M059J (cell line): ENCODE results near the gene CYTH1. TPM values are rescaled to one million over a fixed set of nuclear protein-coding genes. Genes with fewer than 3 reads are reported as not detected.

Source experiments
- DNase-seq: peaks from one replicate; pipeline ENCODE4 v3.0.0-alpha.2; 2012; ENCODE audit warnings: low read depth
- total RNA-seq: library from RNA; depleted of rRNA; stranded (reverse); fragments of >200 nt; shearing (Covaris generic); gene quantifications from 2 replicates; pipeline ENCODE4 v1.2.3, GENCODE V29; 2014; rRNA removed

CYTH1 gene, protein sequence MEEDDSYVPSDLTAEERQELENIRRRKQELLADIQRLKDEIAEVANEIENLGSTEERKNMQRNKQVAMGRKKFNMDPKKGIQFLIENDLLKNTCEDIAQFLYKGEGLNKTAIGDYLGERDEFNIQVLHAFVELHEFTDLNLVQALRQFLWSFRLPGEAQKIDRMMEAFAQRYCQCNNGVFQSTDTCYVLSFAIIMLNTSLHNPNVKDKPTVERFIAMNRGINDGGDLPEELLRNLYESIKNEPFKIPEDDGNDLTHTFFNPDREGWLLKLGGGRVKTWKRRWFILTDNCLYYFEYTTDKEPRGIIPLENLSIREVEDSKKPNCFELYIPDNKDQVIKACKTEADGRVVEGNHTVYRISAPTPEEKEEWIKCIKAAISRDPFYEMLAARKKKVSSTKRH
- total RNA-seq: 5.9 and 13.8 TPM in 2 replicates

DNA sequence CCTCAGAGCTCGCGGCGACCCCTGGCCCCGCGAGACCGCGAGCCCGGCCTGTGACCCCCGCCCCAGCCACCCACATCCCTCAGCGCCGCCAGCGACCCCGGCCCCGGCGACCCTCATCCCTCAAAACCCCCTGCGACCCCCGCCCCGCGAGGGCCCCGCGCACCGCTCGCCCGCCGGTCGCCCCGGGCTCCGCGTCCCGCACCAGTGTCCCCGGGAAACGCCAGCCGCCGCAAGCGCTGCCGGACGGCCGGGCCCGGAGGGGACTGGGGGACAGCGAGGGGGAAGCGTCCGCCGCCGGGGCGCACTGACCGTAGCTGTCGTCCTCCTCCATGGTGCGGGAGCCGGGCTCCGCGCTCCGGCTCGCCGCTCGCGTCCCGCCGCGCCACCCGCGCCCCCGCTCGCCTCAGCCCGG lies at the start of gene CYTH1:
Gene CYTH1 (minus strand): TSS at position 381 of the 412 bp plus-strand sequence. CDS start 50 bp downstream, at position 331.
- DNase-seq: no peak

GRCh38 chr17:78829477-78829876 lies 47.4 kb upstream of the CYTH1 start:
- DNase-seq: no peak

GRCh38 chr17:78828470-78829185 lies 46.6 kb upstream of the CYTH1 start:
- DNase-seq: peak; percentile 47

- DNase-seq: no peak
Measured at GRCh38 chr17:78826836-78827509, 44.9 kb upstream of the CYTH1 start.

DNA sequence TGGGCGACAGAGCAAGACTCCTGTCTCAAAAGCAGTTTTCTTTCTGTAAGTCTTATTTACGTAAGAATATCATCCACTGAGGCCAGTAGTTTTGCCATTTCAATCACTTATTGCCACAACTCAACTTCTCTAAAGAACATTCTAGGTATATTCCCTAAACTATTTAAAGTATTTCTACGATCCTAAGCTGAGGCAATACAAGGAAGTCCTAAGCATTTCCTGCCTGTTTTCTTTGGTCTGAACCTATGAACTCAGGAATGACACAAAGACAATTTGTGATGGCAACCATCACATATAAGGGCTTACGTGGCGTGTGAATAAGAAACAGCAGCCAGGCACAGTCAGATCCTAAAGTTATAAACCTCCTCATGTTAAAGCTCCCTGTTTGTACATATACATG lies 44.3 kb upstream of the CYTH1 start:
- DNase-seq: no peak

DNA sequence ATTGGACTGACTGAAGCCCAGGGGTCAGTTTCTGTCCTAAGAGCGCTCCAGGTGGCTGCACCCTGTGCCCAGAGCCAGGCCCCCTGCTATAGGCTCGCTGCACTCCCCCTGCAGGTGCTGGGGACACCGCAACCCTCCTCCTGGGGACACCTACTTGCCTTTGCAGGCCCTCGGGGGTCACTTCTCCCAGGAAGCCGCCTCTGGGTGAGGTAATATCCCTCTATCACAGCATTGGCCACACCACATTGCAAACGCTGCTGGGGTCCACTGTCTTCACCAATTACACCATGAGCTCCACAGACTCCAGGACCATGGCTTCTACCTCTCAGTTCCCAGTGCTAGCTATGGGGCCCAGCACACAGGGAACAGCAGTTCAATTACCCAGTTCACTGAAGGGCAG lies 43.6 kb upstream of the CYTH1 start:
- no peak for DNase-seq

DNA sequence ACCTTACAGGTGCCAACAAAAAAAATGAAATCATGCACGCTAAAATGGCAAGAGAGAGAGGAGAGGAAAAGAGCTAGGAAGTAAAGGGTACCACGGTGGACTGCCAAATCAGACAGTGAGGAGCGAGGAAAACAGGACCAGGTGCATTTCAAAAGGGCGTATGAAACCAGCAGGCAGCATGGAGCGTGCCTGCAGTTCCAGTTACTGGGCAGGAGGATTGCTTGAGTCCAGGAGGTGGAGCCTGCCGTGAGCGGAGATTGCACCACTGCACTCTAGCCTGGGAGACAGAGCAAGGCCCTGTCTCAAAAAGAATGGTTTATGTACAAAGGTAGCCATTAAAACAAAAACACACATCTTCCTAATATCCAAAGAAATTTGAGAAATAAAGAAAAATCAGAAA lies 42.2 kb upstream of the CYTH1 start:
- no peak for DNase-seq

- no peak for DNase-seq
Measured at GRCh38 chr17:78823282-78824046, 41.4 kb upstream of the CYTH1 start.

- peak; percentile 44 for DNase-seq
Measured at GRCh38 chr17:78822552-78822951, 40.5 kb upstream of the CYTH1 start.

GRCh38 chr17:78821961-78822360 lies 39.9 kb upstream of the CYTH1 start:
- DNase-seq: no peak

GRCh38 chr17:78820841-78821240 lies 38.8 kb upstream of the CYTH1 start:
- no peak for DNase-seq

DNA sequence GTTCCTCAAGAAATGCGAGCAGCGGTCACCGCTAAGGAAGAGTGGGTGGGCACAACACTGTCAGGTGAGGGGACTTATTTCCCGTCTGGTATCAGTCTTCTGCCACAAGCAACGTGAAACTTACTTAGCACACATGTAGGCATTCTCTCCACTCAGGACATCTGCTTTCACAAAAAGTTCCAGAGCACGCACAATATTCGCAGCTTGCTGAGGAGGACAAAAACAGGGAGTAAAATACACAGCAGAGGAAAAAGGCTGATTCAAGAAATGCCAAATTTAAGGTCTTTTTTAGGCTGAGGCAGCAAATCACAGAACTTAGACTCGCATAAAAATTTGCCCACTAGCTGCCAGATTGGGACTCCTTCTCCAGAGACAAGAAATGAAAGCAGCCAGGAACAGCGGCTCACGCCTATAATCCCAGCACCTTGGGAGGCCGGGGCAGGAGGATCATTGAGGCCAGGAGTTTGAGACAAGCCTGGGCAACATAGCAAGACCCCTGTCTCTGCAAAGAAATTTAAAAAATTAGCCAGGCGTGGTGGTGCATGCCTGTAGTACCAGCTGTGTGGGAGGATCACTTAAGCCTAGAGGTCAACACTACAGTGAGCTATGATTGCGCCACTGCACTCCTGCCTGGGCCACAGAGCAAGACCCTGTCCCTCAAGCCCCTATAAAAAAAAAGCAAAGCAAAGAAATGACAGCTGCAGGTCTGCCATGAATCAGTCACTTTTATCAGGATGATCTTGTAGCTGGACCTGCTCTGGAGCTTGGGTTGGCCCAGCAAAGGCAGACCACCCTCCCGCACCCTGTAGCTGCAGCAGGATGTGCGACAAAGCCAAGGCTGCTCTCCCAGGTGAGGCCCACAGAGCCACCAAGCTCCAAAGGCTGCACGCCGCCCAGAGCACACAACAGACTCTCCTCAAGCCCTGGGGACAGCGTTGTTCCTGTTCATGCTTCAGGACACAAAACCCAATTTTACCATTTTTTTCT lies 38.0 kb upstream of the CYTH1 start:
- DNase-seq: no peak

GRCh38 chr17:78819402-78819801 lies 37.3 kb upstream of the CYTH1 start:
- DNase-seq: no peak

DNA sequence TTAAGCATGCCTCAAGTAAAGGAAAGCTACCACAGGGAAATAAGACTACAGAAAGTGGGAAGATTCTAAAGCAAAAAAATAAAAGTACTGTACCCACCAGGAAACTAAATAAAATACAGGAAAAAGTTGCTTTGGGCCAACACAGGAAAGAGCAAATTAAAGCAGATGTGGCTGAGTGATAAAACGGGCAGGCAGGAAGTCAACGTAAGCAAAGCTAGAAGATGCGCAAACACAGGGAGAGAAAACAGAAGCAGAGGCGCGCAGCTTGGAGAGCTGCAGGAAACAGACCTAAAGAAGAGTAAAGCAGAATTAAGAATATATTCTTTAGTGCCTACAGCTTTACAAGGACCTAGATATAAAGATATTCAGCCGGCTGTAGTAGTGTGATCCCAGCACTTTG lies 36.9 kb upstream of the CYTH1 start:
- DNase-seq: no peak

DNA sequence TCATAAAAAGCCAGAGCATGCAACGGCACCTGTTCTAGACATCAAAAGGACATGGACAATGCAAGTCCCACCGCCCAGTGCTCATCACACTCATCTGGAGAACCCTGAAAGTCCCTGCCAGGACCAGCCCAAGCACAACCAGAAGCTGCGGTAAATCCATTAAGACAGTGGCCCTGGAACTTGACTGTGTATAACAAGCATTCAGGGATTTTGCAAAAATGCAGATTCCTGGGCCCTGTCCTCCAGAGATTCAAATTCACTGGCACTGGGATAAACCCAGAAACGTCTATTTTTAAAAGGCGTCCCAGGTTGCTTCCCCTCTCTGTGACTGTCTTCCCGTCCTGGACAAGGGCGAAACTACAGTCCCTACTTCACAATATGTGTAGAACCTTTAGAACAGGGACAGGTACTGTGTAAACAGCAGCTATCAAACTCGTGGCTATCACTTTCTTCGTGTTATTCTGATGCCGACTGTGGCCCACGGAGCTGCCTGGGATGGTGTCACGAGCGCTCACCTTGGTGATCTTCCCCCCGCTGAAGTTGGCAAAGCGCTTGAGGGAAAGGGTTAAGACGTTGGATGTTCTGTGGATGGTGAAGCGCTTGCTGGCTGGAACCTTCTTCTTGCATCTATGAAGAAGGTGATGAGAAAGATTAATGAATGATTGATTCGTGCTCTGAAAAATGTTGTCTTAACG lies 36.2 kb upstream of the CYTH1 start:
- no peak for DNase-seq

DNA sequence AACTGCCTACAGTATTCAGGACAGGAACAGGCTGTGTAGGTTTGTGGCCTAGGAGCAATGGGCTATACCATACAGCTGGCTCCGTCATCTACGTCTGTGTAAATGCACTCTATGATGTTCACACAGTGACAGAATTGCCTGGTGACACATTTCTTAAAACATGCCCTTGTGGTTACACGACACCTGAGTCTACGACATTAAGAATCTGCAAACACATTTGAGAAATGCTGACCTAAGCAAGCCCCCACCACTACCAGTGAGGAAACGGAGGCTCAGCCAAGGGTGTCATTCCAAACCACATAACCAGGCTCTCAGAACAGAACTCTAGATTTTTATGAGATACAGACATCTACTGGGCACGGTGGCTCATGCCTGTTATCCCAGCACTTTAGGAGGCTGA lies 35.0 kb upstream of the CYTH1 start:
- DNase-seq: no peak

DNA sequence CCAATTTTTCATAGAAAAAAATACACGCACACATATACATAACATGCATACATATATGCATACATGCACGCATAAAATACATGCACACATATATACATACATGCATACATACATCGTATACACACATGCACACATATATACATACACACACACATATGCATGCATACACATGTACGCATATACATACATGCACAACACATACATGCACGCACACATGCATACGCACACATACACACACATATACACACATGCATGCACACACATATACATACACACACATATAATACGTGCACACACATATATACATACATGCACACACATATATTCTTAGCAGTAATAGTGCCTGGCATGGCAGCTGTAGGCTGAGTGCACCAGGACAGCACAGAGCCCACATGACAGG lies 33.6 kb upstream of the CYTH1 start:
- no peak for DNase-seq

DNA sequence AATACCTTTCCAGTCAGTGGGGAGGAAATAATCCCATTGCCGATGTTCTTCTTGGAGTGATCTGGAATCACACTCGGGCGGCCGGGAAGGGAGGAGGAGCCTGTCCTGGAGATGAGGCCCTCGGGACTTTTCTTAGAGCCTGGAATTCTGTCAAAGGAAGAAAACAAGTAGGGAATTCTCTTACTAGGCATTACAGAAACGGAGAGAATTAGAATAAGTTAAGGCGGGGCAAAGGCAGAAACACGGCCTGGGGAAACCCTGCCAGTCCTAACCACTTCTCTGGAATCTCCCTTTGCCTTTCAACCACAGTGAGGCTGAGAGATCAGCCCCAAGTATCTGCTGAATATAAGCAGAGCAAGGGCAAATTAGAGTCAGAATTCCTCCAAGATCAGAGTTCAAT lies 30.8 kb upstream of the CYTH1 start:
- no peak for DNase-seq

DNA sequence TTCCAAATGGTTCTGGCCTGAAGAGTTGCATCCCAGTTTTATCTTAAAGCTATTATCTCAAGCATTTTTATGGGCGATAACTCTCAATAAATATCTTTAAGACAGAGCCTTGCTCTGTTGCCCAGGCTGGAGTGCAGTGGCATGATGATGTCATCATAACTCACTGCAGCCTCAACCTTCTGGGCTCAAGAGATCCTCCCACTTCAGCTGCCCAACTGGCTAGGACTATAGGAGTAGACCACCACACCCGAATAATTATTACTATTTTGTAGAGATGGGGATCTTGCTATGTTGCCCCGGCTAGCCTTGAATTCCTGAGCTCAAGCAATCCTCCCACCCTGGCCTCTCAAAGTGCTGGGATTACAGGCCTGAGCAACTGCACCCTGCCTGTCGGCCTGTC lies 26.1 kb upstream of the CYTH1 start:
- DNase-seq: peak; percentile 18

- no peak for DNase-seq
Measured at GRCh38 chr17:78806451-78806850, 24.4 kb upstream of the CYTH1 start.
